Naive thymus-derived CD4-positive, alpha-beta T cell (primary cell): Measurements from ENCODE around the gene HECW1. TPM values are rescaled to one million over a fixed set of nuclear protein-coding genes. Genes with fewer than 3 reads are reported as not detected.

Experiments used
- ATAC-seq: fragments of 150-1000 bp; cut with Tn5 transposase; 2 replicates; pipeline ENCODE4 v1.10.0; 2021; ENCODE audit warnings: mild to moderate bottlenecking, moderate library complexity
- CTCF ChIA-PET: fragments of 350-600 bp; sonication (Branson Sonifier 250); formaldehyde crosslinking; loops from one replicate; lab custom pipeline; 2021; ENCODE audit warnings: antibody characterized with exemption; lab: Charles Lee
- POLR2A ChIA-PET: fragments of 350-600 bp; sonication (Branson Sonifier 250); formaldehyde crosslinking; loops from one replicate; lab custom pipeline; 2021; ENCODE audit warnings: antibody characterized with exemption, inconsistent platforms; lab: Charles Lee
- DNase-seq, 9 donors: peaks; one replicate each; pipeline versions ENCODE4 v3.0.0 to v3.0.0-alpha.2; 2020 to 2022; ENCODE audit warnings: mixed read lengths in 1 of 9
- H3K27ac ChIP-seq: one replicate; pipeline ENCODE4 v1.7.0; 2013; ENCODE audit warnings: mild to moderate bottlenecking, low read depth, low read length, moderate library complexity
- H3K27me3 ChIP-seq, 2 donors: one replicate each; pipeline ENCODE4 v1.7.0; 2013; ENCODE audit warnings: low read length in 2 of 2, mild to moderate bottlenecking in 2 of 2, moderate library complexity in 2 of 2; ENCODE audit not compliant: control insufficient read depth in 2 of 2, insufficient read depth in 2 of 2
- H3K36me3 ChIP-seq, 3 experiments: 1 replicate in 2 of 3; 2 replicates in 1 of 3; pipeline ENCODE4 v1.7.0; 2013; ENCODE audit warnings: low read length in 3 of 3, mild to moderate bottlenecking in 3 of 3, moderate library complexity in 1 of 3; ENCODE audit not compliant: insufficient read depth in 3 of 3, control insufficient read depth in 2 of 3
- H3K4me1 ChIP-seq, 2 donors: one replicate each; pipeline ENCODE4 v1.7.0; 2013; ENCODE audit warnings: low read length in 2 of 2, mild to moderate bottlenecking in 2 of 2, moderate library complexity in 1 of 2; ENCODE audit not compliant: control insufficient read depth in 2 of 2, insufficient read depth in 2 of 2
- H3K4me3 ChIP-seq: 2 replicates; pipeline ENCODE4 v1.7.0; 2013; ENCODE audit warnings: mild to moderate bottlenecking, low read length
- H3K9me3 ChIP-seq, 3 experiments: 1 replicate in 2 of 3; 2 replicates in 1 of 3; pipeline ENCODE4 v1.7.0; 2013; ENCODE audit warnings: low read length in 3 of 3; ENCODE audit not compliant: control insufficient read depth in 2 of 3
- H3K27ac Mint-ChIP-seq, 9 donors: one replicate each; pipeline ENCODE4 v1.8.0; 2020 to 2022; ENCODE audit warnings: mixed read lengths in 9 of 9, mild to moderate bottlenecking in 8 of 9, moderate library complexity in 5 of 9, inconsistent platforms in 2 of 9
- H3K27me3 Mint-ChIP-seq, 5 donors: one replicate each; pipeline ENCODE4 v1.8.0; 2021 to 2022; ENCODE audit warnings: mixed read lengths in 5 of 5, mild to moderate bottlenecking in 1 of 5
- H3K36me3 Mint-ChIP-seq, 5 donors: one replicate each; pipeline ENCODE4 v1.8.0; 2020 to 2022; ENCODE audit warnings: mixed read lengths in 5 of 5, mild to moderate bottlenecking in 3 of 5, inconsistent platforms in 1 of 5
- H3K4me1 Mint-ChIP-seq, 7 donors: one replicate each; pipeline ENCODE4 v1.8.0; 2020 to 2022; ENCODE audit warnings: mixed read lengths in 7 of 7, mild to moderate bottlenecking in 3 of 7, inconsistent platforms in 1 of 7
- H3K4me3 Mint-ChIP-seq, 10 donors: one replicate each; pipeline ENCODE4 v1.8.0; 2020 to 2022; ENCODE audit warnings: mild to moderate bottlenecking in 10 of 10, mixed read lengths in 10 of 10, moderate library complexity in 6 of 10, inconsistent platforms in 2 of 10
- H3K9me3 Mint-ChIP-seq, 11 donors: one replicate each; pipeline ENCODE4 v1.8.0; 2020 to 2022; ENCODE audit warnings: mixed read lengths in 11 of 11, mild to moderate bottlenecking in 4 of 11, inconsistent platforms in 1 of 11, moderate library complexity in 1 of 11
- intact Hi-C, 2 donors: fragments of 100-400 bp; cut with micrococcal nuclease; formaldehyde crosslinking; loops; one replicate each; pipeline ENCODE4 v1.15.1; 2023
- microRNA-seq: library from miRNA; unstranded; fragments of <30 nt; microRNA quantifications from one replicate; pipeline ENCODE4 v1.2.0, GENCODE V29; 2022; ENCODE audit warnings: borderline microRNAs expressed
- polyA plus RNA-seq, 2 donors: library from polyadenylated mRNA; unstranded; fragments of 300-500 nt; fragmentation: Illumina TruSeq; gene quantifications; one replicate each; pipeline ENCODE4 v1.2.3, GENCODE V29; 2021
- total RNA-seq, 6 experiments: library from RNA in 5 of 6; stranded (reverse) in 5 of 6; gene quantifications; 1 replicate in 5 of 6; 2 replicates in 1 of 6; pipeline ENCODE4 v1.2.3 and lab custom pipeline; 2021 to 2026

The HECW1 gene
- total and polyA plus RNA-seq, 7 experiments from 2014 or later = not detected

DNA sequence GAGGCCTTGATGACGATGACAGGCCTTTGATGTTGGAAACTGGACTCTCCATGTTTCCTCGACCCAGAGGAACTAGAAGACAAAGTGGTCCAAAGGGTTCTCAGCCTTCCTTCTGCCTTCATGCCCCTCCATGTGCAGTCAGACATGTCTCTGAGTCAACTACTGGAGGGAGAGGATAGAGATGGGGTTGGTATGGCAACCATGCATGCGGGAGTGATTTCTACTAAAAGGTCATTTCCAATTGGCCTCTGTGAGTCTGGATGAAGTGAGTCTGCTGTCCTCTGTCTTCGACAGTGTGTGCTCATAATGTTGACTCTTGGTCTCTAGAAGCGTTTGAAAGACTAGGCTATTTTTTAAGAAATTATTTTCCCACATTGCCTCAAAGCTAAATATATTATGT, 499.7 kb downstream of the HECW1 start:
- Mint-ChIP-seq H3K9me3 (no peaks in the 10 kb centered on the region), H3K4me3 (peak overlapping the region in 6 of 10 donors; percentile 23 to 69 (median 48)), H3K27me3 (no peaks in the 10 kb centered on the region), H3K36me3 (peaks cover 10 to 55% (median 46%) of the 10 kb centered on the region in 5 donors), H3K27ac (peak overlapping the region in 8 of 9 donors; percentile 49 to 91 (median 72)), H3K4me1 (peaks cover 44 to 80% (median 58%) of the 10 kb centered on the region in 7 donors)
- H3K9me3 ChIP-seq = no peaks in the 10 kb centered on the region
- ATAC-seq (no peak), DNase-seq (no peak)
- intact Hi-C loops = loop anchor here in 1 of 2 donors (2.0 kb wide), 1 partner anchor 21 kb away; no protein-coding TSS in a partner anchor
- peaks cover 15 to 64% (median 26%) of the 10 kb centered on the region in 3 experiments for H3K36me3 ChIP-seq
- peaks cover 62 to 71% of the 10 kb centered on the region in 2 donors for H3K4me1 ChIP-seq
- CTCF ChIA-PET = interaction anchor here (1.0 kb wide), 1 partner anchor 87 kb away, joined by 7 read pairs; no protein-coding TSS in a partner anchor
- no peaks in the 10 kb centered on the region for H3K27me3 ChIP-seq
- H3K4me3 ChIP-seq = no peak overlapping the region
- POLR2A ChIA-PET = interaction anchor here (1.2 to 1.7 kb wide), 2 partner anchors 8 to 17 kb away, joined by 3 to 4 read pairs; no protein-coding TSS in a partner anchor
- H3K27ac ChIP-seq = peak overlapping the region; percentile 49

DNA sequence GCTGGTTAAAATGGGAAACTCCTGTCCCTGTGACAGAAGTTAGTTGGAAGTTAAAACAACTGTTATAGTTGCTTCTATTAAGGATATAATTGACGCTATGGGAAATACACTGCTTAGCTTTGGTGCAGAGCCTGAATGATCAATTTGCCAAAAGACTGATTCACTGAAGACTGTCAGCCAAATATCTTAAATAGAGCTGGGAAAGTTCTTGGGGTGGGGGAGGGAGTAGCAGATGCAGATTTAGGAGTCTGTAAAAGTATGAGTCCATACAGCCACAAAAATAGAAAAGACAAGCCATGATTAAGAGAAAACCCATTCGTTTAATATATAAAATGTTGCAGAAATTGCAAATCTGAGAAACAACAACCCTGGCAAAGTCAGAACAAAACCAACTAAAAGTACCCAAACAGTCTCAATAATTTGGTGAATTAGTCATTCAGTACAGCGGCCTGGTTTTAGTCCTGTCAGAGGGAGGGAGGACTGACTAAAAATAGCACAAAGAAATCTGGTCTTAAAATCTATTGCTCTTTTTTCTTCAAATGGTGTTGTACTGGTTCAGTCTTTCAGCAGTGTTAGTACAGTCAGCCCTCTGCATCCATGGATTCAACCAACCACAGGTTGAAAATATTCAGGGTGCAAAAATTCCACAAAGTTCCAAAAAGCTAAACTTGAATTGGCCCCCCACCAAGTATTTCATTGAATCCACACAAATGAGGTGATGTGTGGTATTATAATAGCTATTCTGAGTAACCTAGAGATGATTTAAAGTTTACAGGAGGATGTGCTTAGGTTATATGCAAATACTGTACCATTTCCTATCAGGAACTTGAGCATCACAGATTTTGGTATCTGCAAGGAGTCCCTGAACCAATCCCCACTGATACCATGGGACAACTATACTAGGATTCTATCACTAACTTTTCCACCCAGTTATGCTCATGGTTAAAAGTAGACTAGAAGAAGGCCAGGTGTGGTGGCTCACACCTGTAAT, 500.4 kb downstream of the HECW1 start:
- peak overlapping the region in 8 of 9 donors; percentile 68 to 91 (median 78) for H3K27ac Mint-ChIP-seq
- peaks cover 10 to 55% (median 46%) of the 10 kb centered on the region in 5 donors for H3K36me3 Mint-ChIP-seq
- Histone ChIP-seq H3K36me3 (peaks cover 15 to 67% (median 26%) of the 10 kb centered on the region in 3 experiments), H3K27ac (peak overlapping the region; percentile 49), H3K4me1 (peaks cover 64 to 74% of the 10 kb centered on the region in 2 donors), H3K27me3 (no peaks in the 10 kb centered on the region), H3K4me3 (no peak overlapping the region), H3K9me3 (no peaks in the 10 kb centered on the region)
- no peaks in the 10 kb centered on the region for H3K27me3 Mint-ChIP-seq
- ChIA-PET POLR2A (interaction anchor here (0.7 to 2.7 kb wide), 7 partner anchors 8 to 35 kb away, joined by 3 to 8 read pairs (median 4); partner anchors contain the start of gene STK17A), CTCF (interaction anchor here (1.0 to 1.2 kb wide), 2 partner anchors 30 to 86 kb away, joined by 6 to 7 read pairs; partner anchors contain the start of gene STK17A)
- DNase-seq (no peak), ATAC-seq (peak; percentile 30)
- H3K4me3 Mint-ChIP-seq = peak overlapping the region; percentile 36 to 71 (median 52)
- H3K9me3 Mint-ChIP-seq = no peaks in the 10 kb centered on the region
- peaks cover 44 to 77% (median 58%) of the 10 kb centered on the region in 7 donors for H3K4me1 Mint-ChIP-seq
- intact Hi-C loops = loop anchor here (1.0 to 2.0 kb wide), 2 partner anchors 9 to 22 kb away; no protein-coding TSS in a partner anchor

Small RNA genes lying within 50 kb of the gene (microRNA-seq; reads per million reads assigned to microRNA genes)
- gene MIR3943 = not detected

Other genes with a start within 250 kb of the HECW1 start
- gene C7orf25, start 200.6 kb upstream of the HECW1 start, total RNA-seq = 10 to 100 TPM in 1 of 5 experiments, 1 to 10 TPM in 4; 2.3 to 10.9 (median 5.3) TPM
- gene C7orf25, start 200.6 kb upstream of the HECW1 start, polyA plus RNA-seq = 1 to 10 TPM; 4.0 to 7.7 TPM
- gene PSMA2, start 180.5 kb upstream of the HECW1 start, total RNA-seq = 100 to 1,000 TPM in 1 of 5 experiments, 10 to 100 TPM in 4; 29.3 to 144 (median 35.3) TPM
- 100 to 1,000 TPM; 196 to 257 TPM for gene PSMA2, start 180.5 kb upstream of the HECW1 start, polyA plus RNA-seq
- 10 to 100 TPM; 27.7 to 58.2 (median 53.4) TPM for gene MRPL32, start 180.3 kb upstream of the HECW1 start, total RNA-seq
- 10 to 100 TPM; 43.9 to 52.9 TPM for gene MRPL32, start 180.3 kb upstream of the HECW1 start, polyA plus RNA-seq